Measurements from ENCODE around the gene QDPR. TPM values are rescaled to one million over a fixed set of nuclear protein-coding genes. Genes with fewer than 3 reads are reported as not detected.

QDPR gene
- total RNA-seq, 1 donor from 2014 or later = 50.2 TPM

- H3K27me3 ChIP-seq (ENCODE audit: low read depth) = no peaks in the 10 kb centered on the region
- DNase-seq = peak; percentile 20
- H3K4me3 ChIP-seq = no peak overlapping the region
- intact Hi-C loops (cut with micrococcal nuclease) = no loop called here
- H3K27ac ChIP-seq (replicated peaks) = no peak overlapping the region
- H3K9me3 ChIP-seq (replicated peaks) = no peaks in the 10 kb centered on the region
- peaks cover 8% of the 10 kb centered on the region for H3K4me1 ChIP-seq
- TF ChIP-seq CTCF (IDR thresholded peaks at IDR 0.05; ENCODE audit: borderline replicate concordance) = peak; percentile 66
- H3K36me3 ChIP-seq = no peaks in the 10 kb centered on the region
These were observed 43.2 kb downstream of the QDPR start for GRCh38 chr4:17468619-17469221.

GRCh38 chr4:17463606-17464005 is 48.3 kb downstream of the QDPR start:
- Histone ChIP-seq H3K4me1 (no peaks in the 10 kb centered on the region), H3K9me3 (replicated peaks) (peaks cover 8% of the 10 kb centered on the region), H3K27me3 (ENCODE audit: low read depth) (no peaks in the 10 kb centered on the region), H3K27ac (replicated peaks) (no peak overlapping the region), H3K36me3 (peaks cover 2% of the 10 kb centered on the region), H3K4me3 (no peak overlapping the region)
- intact Hi-C loops (cut with micrococcal nuclease) = no loop called here
- TF ChIP-seq CTCF (IDR thresholded peaks at IDR 0.05; ENCODE audit: borderline replicate concordance) = no peak
- no peak for DNase-seq

- intact Hi-C loops (cut with micrococcal nuclease) = no loop called here
- H3K4me1 ChIP-seq = peaks cover 7% of the 10 kb centered on the region
- no peak for TF ChIP-seq CTCF (IDR thresholded peaks at IDR 0.05; ENCODE audit: borderline replicate concordance)
- no peak overlapping the region for H3K27ac ChIP-seq (replicated peaks)
- H3K4me3 ChIP-seq = no peak overlapping the region
- no peaks in the 10 kb centered on the region for H3K36me3 ChIP-seq
- DNase-seq = no peak
- no peaks in the 10 kb centered on the region for H3K27me3 ChIP-seq (ENCODE audit: low read depth)
- H3K9me3 ChIP-seq (replicated peaks) = peaks cover 5% of the 10 kb centered on the region
These were observed 61.6 kb downstream of the QDPR start for GRCh38 chr4:17450269-17450804.

GRCh38 chr4:17448689-17449088 is 63.2 kb downstream of the QDPR start:
- TF ChIP-seq CTCF (IDR thresholded peaks at IDR 0.05; ENCODE audit: borderline replicate concordance) = no peak
- Histone ChIP-seq H3K4me3 (no peak overlapping the region), H3K9me3 (replicated peaks) (peaks cover 9% of the 10 kb centered on the region), H3K27ac (replicated peaks) (peak overlapping the region; percentile 48), H3K27me3 (ENCODE audit: low read depth) (no peaks in the 10 kb centered on the region), H3K4me1 (peaks cover 7% of the 10 kb centered on the region), H3K36me3 (no peaks in the 10 kb centered on the region)
- DNase-seq = no peak
- intact Hi-C loops (cut with micrococcal nuclease) = loop anchor here (10.0 kb wide), 1 partner anchor 104 kb away; no protein-coding TSS in a partner anchor

GRCh38 chr4:17447675-17448298 is 64.1 kb downstream of the QDPR start:
- peak; percentile 75 for TF ChIP-seq CTCF (IDR thresholded peaks at IDR 0.05; ENCODE audit: borderline replicate concordance)
- no peak for DNase-seq
- intact Hi-C loops (cut with micrococcal nuclease) = loop anchor here (10.0 kb wide), 1 partner anchor 103 kb away; no protein-coding TSS in a partner anchor
- peaks cover 18% of the 10 kb centered on the region for H3K9me3 ChIP-seq (replicated peaks)
- H3K27ac ChIP-seq (replicated peaks) = peak overlapping the region; percentile 48
- no peaks in the 10 kb centered on the region for H3K27me3 ChIP-seq (ENCODE audit: low read depth)
- H3K36me3 ChIP-seq = no peaks in the 10 kb centered on the region
- peaks cover 7% of the 10 kb centered on the region for H3K4me1 ChIP-seq
- no peak overlapping the region for H3K4me3 ChIP-seq

All from left ventricle myocardium inferior (tissue), 1 donor.